NCI-H526 treated with DMSO at 0.1 percent for 48 hours (cell line): ENCODE data around the gene MAPK4.

Experiments
- DNase-seq: peaks from one replicate; lab custom pipeline; 2025; lab: John Stamatoyannopoulos, UW

The MAPK4 gene

GRCh38 chr18:50721006-50721405, 161.1 kb downstream of the MAPK4 start:
- no peak for DNase-seq

- no peak for DNase-seq
These were observed 161.7 kb downstream of the MAPK4 start for GRCh38 chr18:50721451-50722120.

GRCh38 chr18:50722311-50722710, 162.4 kb downstream of the MAPK4 start:
- no peak for DNase-seq

GRCh38 chr18:50724751-50725151, 164.9 kb downstream of the MAPK4 start:
- no peak for DNase-seq

GRCh38 chr18:50726960-50727589, 167.2 kb downstream of the MAPK4 start:
- DNase-seq: no peak

- DNase-seq: no peak
These were observed 168.0 kb downstream of the MAPK4 start for GRCh38 chr18:50727721-50728471.

- DNase-seq: no peak
These were observed 169.5 kb downstream of the MAPK4 start for GRCh38 chr18:50729376-50729775.

- no peak for DNase-seq
These were observed 170.1 kb downstream of the MAPK4 start for GRCh38 chr18:50729986-50730385.

GRCh38 chr18:50734342-50734741, 174.5 kb downstream of the MAPK4 start:
- DNase-seq: no peak

- DNase-seq: no peak
These were observed 175.0 kb downstream of the MAPK4 start for GRCh38 chr18:50734886-50735285.

- DNase-seq: no peak
These were observed 177.2 kb downstream of the MAPK4 start for GRCh38 chr18:50737127-50737526.

- no peak for DNase-seq
These were observed 178.3 kb downstream of the MAPK4 start for GRCh38 chr18:50738098-50738757.

- no peak for DNase-seq
These were observed 183.1 kb downstream of the MAPK4 start for GRCh38 chr18:50742952-50743351.

- no peak for DNase-seq
These were observed 184.4 kb downstream of the MAPK4 start for GRCh38 chr18:50744253-50744652.

- DNase-seq: no peak
These were observed 186.1 kb downstream of the MAPK4 start for GRCh38 chr18:50745945-50746344.

GRCh38 chr18:50747849-50748242, 188.0 kb downstream of the MAPK4 start:
- DNase-seq: no peak

- peak; percentile 43 for DNase-seq
These were observed 188.6 kb downstream of the MAPK4 start for GRCh38 chr18:50748243-50749229.

GRCh38 chr18:50749421-50749820, 189.5 kb downstream of the MAPK4 start:
- no peak for DNase-seq

GRCh38 chr18:50749945-50750344, 190.1 kb downstream of the MAPK4 start:
- no peak for DNase-seq

- DNase-seq: no peak
These were observed 190.7 kb downstream of the MAPK4 start for GRCh38 chr18:50750546-50750945.

- DNase-seq: no peak
These were observed 191.6 kb downstream of the MAPK4 start for GRCh38 chr18:50751490-50751889.
